Mucosa of descending colon (tissue), 3 donors: Measurements from ENCODE around the gene STAT3. TPM values are rescaled to one million over a fixed set of nuclear protein-coding genes. Genes with fewer than 3 reads are reported as not detected.
"Not testable (repeated sequence)": the region's sequence is repeated elsewhere in the genome, so short reads cannot be mapped to it uniquely, and the experiment has no call there.

ENCODE experiments used
- ATAC-seq: fragments of 200-7000 bp; cut with Tn5 transposase; one replicate; pipeline ENCODE4 v1.9.1; 2020; ENCODE audit warnings: mild to moderate bottlenecking, moderate library complexity
- DNase-seq, 3 donors: peaks; one replicate each; pipeline ENCODE4 v3.0.0-alpha.2; 2020
- H3K36me3 ChIP-seq: fragments of 200-600 bp; one replicate; pipeline ENCODE4 v1.8.0; 2021; ENCODE audit warnings: low read depth, mild to moderate bottlenecking
- H3K4me1 ChIP-seq: fragments of 200-600 bp; one replicate; pipeline ENCODE4 v1.8.0; 2021; ENCODE audit warnings: low read depth, mild to moderate bottlenecking
- H3K4me3 ChIP-seq: fragments of 200-600 bp; one replicate; pipeline ENCODE4 v1.8.0; 2021; ENCODE audit warnings: mild to moderate bottlenecking
- H3K9me3 ChIP-seq: fragments of 200-600 bp; one replicate; pipeline ENCODE4 v1.8.0; 2021; ENCODE audit warnings: mild to moderate bottlenecking
- intact Hi-C, 2 donors: fragments of 100-400 bp; cut with DNase I in 1 of 2; cut with micrococcal nuclease in 1 of 2; formaldehyde crosslinking; loops; one replicate each; pipeline versions ENCODE4 v1.11.0 to v1.11.1; 2022; cut with DNase I, micrococcal nuclease
- total RNA-seq, 3 donors: library from RNA; stranded (reverse); fragmentation: NEBNext Ultra II Directional in 2 of 3; extraction: Animal tissue kit (Norgen Biotek cat#: 25700) in 2 of 3; gene quantifications; one replicate each; pipeline versions ENCODE4 v1.2.1 to v1.2.4, GENCODE V29; 2021 to 2023
- TF ChIP-seq, protein P1 (sequence below): fragments of 200-600 bp; IDR thresholded peaks from one replicate; pipeline ENCODE4 v1.8.0; 2022; ENCODE audit warnings: antibody characterized with exemption, mild to moderate bottlenecking
- donor health status: DM: no; HTN: no; CAD: no; lungs with moderate emphysema.
- donor health status: DM: no; HTN: no; CAD: no.
- donor health status: DM: no; HTN: yes; CAD: no.

Gene STAT3
- total RNA-seq, 3 donors from 2014 or later, result 158 to 230 (median 227) TPM

DNA sequence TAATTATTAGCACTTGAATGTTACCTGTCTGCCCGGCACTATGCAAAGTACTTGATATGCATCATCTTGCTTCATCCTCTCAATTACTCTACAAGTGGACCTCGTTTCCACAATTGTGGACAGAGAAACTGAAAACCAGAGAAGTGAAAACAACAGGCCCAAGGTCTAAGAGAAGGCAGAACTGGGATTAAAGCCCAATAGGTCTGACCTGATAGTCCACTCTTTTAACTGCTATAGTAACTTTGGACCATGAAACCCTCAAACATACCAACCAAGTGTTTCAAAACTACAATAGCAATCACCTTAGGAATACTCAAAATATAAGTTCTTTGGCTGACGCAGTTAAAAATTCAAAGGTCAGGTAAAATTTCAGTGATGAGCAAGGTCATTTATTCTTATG, 7.3 kb downstream of the STAT3 start:
- Histone ChIP-seq H3K9me3 (no peaks in the 10 kb centered on the region), H3K4me1 (peaks cover 39% of the 10 kb centered on the region), H3K36me3 (no peaks in the 10 kb centered on the region), H3K4me3 (no peak overlapping the region)
- TF ChIP-seq, protein P1, sequence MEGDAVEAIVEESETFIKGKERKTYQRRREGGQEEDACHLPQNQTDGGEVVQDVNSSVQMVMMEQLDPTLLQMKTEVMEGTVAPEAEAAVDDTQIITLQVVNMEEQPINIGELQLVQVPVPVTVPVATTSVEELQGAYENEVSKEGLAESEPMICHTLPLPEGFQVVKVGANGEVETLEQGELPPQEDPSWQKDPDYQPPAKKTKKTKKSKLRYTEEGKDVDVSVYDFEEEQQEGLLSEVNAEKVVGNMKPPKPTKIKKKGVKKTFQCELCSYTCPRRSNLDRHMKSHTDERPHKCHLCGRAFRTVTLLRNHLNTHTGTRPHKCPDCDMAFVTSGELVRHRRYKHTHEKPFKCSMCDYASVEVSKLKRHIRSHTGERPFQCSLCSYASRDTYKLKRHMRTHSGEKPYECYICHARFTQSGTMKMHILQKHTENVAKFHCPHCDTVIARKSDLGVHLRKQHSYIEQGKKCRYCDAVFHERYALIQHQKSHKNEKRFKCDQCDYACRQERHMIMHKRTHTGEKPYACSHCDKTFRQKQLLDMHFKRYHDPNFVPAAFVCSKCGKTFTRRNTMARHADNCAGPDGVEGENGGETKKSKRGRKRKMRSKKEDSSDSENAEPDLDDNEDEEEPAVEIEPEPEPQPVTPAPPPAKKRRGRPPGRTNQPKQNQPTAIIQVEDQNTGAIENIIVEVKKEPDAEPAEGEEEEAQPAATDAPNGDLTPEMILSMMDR, result no peak
- DNase-seq (no peak), ATAC-seq (no peak)
- intact Hi-C loops, result no loop called here

DNA sequence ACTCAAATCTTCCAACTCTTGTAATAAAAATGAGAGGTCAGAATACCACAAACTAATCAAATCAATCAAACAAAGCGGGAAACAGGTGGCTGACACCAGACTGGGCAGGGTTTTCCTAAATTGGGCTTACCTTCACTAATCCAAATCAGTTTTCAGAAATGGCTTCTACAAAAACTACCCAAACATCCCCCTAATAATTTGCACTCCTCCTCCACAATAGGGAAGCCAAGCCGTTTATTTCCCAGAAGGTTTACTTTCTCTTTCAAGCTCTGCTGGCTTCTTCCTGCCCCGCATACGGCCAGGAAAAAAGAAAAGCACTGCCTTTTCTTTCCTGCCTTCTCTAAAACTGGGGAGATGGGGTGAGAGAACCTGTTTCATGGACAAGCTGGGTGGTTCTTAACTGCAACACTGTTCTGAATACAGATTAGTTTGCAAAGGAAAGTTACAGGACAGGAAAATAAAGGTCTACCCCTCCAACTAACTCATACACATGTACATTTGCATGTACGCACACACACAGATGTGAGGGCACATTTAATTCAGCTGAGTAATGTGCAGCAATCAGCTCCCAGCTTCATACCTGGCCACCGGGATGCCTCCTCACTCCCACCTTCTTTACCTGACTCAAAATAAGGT, 9.2 kb downstream of the STAT3 start:
- Histone ChIP-seq H3K9me3 (no peaks in the 10 kb centered on the region), H3K36me3 (no peaks in the 10 kb centered on the region), H3K4me3 (no peak overlapping the region), H3K4me1 (peaks cover 34% of the 10 kb centered on the region)
- ATAC-seq (peak; percentile 89), DNase-seq (peak in 1 of 3 donors; percentile 38)
- intact Hi-C loops, result no loop called here
- TF ChIP-seq, protein P1, result no peak

DNA sequence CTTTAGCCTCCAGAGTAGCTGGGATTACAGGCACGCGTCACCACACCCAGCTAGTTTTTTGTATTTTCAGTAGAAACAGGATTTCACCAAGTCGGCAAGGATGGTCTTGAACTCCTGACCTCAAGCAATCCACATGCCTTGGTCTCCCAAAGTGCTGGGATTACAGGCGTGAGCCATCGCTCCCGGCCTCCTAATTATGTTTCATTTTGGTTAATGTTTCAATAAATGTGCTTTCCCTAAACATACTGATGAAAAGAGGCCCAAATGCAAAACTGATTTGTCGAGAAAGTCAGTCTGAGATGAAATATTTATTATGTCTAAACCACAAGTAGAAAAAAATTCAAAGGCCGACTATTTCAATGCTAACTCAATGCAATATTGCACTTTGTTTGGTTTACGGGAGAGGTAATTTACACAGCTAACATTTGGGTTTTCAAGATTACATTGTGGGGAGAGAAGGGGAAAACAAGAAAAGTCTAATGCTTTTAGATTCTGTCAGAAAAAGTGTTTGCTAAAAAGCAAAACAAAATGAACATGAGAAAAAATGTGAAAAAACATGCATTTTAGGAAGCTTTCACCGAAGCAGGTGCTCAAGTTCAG, 9.8 kb downstream of the STAT3 start:
- TF ChIP-seq, protein P1, result no peak
- intact Hi-C loops, result no loop called here
- Histone ChIP-seq H3K4me3 (no peak overlapping the region), H3K36me3 (no peaks in the 10 kb centered on the region), H3K4me1 (peaks cover 34% of the 10 kb centered on the region), H3K9me3 (no peaks in the 10 kb centered on the region)
- ATAC-seq (no peak), DNase-seq (no peak)

DNA sequence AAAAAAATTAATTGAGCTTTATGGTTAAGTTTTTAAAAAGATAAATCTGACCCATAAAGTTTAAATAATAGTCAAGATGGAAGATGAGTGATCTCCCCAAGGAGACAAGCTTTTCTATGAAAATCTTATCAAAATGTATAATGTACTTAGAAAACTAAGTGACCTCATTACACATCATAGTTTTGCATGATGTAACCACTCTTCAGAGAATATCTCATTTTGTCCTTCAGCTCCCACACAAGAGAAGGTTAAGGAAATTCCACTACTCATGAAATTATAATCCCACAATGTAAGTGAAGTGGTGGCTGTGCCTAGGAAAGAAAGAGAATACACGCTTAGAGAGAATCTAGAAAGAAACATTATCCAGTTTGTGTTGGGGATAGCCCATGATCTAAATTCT, 14.3 kb downstream of the STAT3 start:
- intact Hi-C loops, result no loop called here
- TF ChIP-seq, protein P1, result no peak
- no peak for ATAC-seq
- Histone ChIP-seq H3K36me3 (no peaks in the 10 kb centered on the region), H3K9me3 (no peaks in the 10 kb centered on the region), H3K4me3 (no peak overlapping the region), H3K4me1 (peaks cover 17% of the 10 kb centered on the region)
- DNase-seq, result no peak

DNA sequence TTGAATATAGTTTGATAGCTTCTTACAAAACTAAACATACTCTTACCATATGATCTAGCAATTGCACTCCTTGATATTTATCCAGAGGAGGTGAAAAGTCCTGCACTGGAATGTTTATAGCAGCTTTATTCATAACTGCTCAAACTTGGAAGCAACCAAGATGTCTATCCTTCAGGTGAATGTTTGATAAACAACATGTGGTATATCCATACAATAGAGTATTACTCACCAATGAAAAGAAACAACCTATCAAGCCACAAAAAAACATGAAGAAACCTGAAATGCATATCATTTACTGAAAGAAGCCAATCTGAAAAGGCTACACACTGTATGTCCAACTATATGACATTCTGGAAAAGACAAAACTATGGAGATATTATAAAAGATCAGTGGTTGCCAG, 16.1 kb downstream of the STAT3 start:
- TF ChIP-seq, protein P1, result no peak
- Histone ChIP-seq H3K9me3 (no peaks in the 10 kb centered on the region), H3K4me3 (no peak overlapping the region), H3K36me3 (no peaks in the 10 kb centered on the region), H3K4me1 (peaks cover 8% of the 10 kb centered on the region)
- intact Hi-C loops, result no loop called here
- ATAC-seq (no peak), DNase-seq (no peak)

DNA sequence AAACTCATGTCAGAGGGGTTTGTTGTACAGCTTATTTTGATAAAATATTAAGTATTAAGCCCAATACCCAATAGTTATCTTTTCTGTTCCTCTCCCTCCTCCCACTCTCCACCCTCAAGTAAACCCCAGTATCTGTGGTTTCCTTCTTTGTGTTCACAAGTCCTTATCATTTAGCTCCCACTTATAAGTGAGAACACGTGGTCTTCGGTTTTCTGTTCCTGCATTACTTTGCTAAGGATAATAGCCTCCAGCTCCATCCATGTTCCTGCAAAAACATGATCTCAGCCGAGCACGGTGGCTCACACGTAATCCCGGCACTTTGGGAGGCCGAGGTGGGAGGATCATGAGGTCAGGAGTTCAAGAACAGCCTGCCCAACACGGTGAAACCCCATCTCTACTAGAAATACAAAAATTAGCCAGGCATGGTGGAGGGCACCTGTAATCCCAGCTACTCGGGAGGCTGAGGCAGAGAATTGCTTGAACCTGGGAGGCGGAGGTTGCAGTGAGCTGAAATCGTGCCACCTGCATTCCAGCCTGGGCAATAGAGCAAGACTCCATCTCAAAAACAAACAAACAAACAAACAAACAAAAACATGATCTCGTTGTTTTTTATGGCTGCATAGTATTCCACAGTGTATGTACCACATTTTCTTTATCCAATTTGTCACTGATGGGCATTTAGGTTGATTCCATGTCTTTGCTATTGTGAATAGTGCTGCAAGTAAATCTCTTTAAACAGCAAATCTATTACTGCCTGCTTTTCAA, 19.3 kb downstream of the STAT3 start:
- ATAC-seq, intact Hi-C loops, H3K4me3 ChIP-seq, H3K9me3 ChIP-seq, H3K36me3 ChIP-seq, DNase-seq, H3K4me1 ChIP-seq: not testable (repeated sequence)

DNA sequence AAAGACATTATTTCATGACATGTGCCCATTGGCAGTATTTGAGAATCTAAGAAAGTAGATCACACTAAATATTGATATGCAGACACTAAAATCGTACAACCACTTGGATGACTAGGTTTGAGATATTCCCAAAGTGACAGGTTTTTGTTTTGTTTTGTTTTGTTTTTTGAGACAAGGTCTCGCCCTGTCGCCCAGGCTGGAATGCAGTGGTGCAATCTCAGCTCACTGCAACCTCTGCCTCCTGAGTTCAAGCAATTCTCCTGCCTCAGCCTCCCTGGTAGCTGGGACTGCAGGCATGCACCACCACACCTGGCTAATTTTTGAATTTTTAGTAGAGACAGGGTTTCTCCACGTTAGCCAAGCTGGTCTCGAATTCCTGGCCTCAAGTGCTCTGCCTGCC, 19.9 kb downstream of the STAT3 start:
- ATAC-seq, H3K4me3 ChIP-seq, H3K9me3 ChIP-seq, intact Hi-C loops, H3K36me3 ChIP-seq, DNase-seq: not testable (repeated sequence)
- H3K4me1 ChIP-seq, result peaks cover 13% of the 10 kb centered on the region

DNA sequence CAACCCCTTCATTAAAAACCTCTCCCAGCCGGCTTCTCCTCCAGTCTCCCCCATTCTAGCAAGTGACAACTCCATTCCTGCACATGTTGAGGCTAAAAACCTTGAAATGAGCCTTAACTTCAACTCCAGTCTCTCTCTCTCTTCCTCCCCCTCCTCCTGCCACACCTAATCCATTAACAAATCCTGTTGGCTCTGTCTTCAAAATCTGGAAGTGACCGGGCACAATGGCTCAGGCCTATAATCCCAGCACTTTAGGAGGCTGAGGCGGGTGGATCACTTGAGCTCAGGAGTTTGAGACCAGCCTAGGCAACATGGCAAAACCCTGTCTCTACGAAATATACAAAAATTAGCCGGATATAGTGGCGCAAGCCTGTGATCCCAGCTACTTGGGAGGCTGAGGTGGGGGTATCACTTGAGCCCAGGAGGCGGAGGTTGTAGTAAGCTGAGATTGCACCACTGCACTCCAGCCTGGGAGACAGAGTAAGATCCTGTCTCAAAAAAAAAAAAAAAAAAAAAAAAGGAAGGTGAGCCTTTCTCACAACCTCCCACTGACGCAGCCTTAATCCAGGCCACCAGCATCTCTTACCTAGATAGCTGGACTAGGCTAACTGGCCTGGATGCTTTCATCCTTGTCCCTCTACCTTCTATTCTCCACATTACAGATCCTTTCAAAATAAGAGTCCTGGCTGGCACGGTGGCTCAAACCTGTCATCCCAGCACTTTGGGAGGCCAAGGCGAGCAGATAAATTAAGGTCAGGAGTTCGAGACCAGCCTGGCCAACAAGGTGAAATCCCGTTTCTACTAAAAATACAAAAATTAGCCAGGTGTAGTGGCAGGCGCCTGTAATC, 21.8 kb downstream of the STAT3 start:
- DNase-seq, H3K9me3 ChIP-seq, H3K4me3 ChIP-seq, intact Hi-C loops, ATAC-seq, H3K36me3 ChIP-seq: not testable (repeated sequence)
- peaks cover 31% of the 10 kb centered on the region for H3K4me1 ChIP-seq
